Tracheal epithelial cell (primary cell): ENCODE results near the gene OR5M8. TPM values are rescaled to one million over a fixed set of nuclear protein-coding genes. Genes with fewer than 3 reads are reported as not detected.

Experiments used
- total RNA-seq: library from RNA; depleted of rRNA; stranded (reverse); fragments of >200 nt; gene quantifications from 2 replicates; pipeline ENCODE4 v1.2.1, GENCODE V29; 2014

The OR5M8 gene
- total RNA-seq = not detected in 2 replicates

GRCh38 chr11:56491270-56491669 is at the start of gene OR5M8:
OR5M8 (minus strand) TSS chr11:56491370; CDS start chr11:56491370, 0 bp downstream.

GRCh38 chr11:56473252-56473651 is 17.9 kb downstream of the OR5M8 start, which contains the start of gene OR5M3:
OR5M3 (minus strand) TSS chr11:56473352; CDS start chr11:56470497, 2,855 bp downstream.

Other genes starting within 250 kb of the OR5M8 start
- gene OR5T3, start 239.1 kb downstream of the OR5M8 start, total RNA-seq = not detected in 2 replicates
- gene OR5T1, start 217.2 kb downstream of the OR5M8 start, total RNA-seq = not detected in 2 replicates
- gene OR8H1, start 199.1 kb downstream of the OR5M8 start, total RNA-seq = not detected in 2 replicates
- gene OR8K3, start 176.2 kb downstream of the OR5M8 start, total RNA-seq = not detected in 2 replicates
- not detected in 2 replicates for gene OR8K1, start 145.3 kb downstream of the OR5M8 start, total RNA-seq
- not detected in 2 replicates for gene OR8J1, start 137.1 kb downstream of the OR5M8 start, total RNA-seq
- gene OR8U1, start 115.7 kb downstream of the OR5M8 start, total RNA-seq = not detected in 2 replicates
- gene OR5AL1, start 78.7 kb downstream of the OR5M8 start, total RNA-seq = not detected in 2 replicates
- gene OR5M3, start 18.0 kb downstream of the OR5M8 start, total RNA-seq = not detected in 2 replicates
- gene OR5M11, start 51.9 kb upstream of the OR5M8 start, total RNA-seq = not detected in 2 replicates
- not detected in 2 replicates for gene OR5M10, start 86.4 kb upstream of the OR5M8 start, total RNA-seq
- not detected in 2 replicates for gene OR5M1, start 123.5 kb upstream of the OR5M8 start, total RNA-seq
- not detected in 2 replicates for gene OR5AP2, start 151.1 kb upstream of the OR5M8 start, total RNA-seq
- gene OR5AR1, start 172.3 kb upstream of the OR5M8 start, total RNA-seq = not detected in 2 replicates
- under 0.01 TPM in 1 of 2 replicates, not detected in the other for gene OR9G1, start 207.7 kb upstream of the OR5M8 start, total RNA-seq